ENCODE data around the gene ERRFI1.

Gene ERRFI1

DNA sequence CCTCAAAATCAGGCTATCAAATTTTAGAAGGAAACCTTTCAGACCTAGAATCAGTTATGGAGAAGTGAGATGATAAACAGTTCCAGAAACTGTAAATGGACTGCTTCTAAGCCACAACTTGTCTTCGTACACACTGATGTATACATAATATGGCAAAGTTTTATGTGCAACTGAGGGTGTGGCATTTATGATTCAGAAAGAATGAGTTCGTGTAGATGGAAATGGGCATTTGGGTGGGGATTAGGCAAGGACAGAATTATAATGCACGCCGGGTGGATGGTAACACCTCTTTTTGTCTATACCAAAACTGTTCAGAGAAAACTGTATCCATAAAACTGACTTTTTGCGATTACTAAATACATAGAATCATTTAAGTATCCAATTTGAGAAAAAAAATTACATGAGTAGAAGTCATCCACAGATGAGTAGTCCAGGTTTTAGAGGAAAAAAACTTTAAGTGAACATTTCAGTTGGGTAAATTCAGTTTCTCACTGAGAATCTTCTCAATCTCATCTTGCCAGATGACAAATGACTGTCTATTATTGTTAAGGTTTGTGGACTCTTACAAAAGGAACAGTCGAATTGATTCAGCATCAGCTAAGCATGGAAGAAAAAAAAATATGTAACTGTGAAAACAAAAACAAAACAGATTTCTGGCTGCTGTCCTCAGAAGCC, 22.5 kb downstream of the ERRFI1 start:
- no peak for DNase-seq

- DNase-seq, result no peak
These were observed 23.2 kb downstream of the ERRFI1 start for GRCh38 chr1:8002921-8003320.

DNA sequence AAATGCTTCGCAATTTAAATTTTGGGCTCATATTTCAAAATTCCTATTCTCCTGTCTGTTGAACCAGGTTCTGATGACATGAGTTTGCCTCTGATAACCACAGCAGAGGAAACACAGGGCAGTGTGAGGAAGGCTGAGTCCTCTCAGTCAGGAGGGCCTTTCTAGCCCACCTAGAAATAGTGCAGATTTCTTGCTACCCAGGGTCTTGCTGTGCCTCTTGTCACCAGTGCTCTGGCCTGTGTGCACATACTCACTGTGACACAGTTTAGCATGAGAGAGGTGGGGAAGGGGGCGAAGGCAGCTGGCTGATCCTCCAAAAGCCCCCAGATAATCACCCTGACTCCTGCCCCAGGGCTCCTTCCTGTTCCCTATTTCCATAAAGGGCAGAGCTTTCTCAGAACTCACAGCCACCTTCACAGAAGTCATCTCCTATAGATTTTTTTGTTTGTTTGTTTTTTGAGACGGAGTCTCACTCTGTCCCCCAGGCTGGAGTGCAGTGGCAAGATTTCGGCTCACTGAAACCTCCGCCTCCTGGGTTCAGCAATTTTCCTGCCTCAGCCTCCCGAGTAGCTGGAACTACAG, 23.7 kb downstream of the ERRFI1 start:
- DNase-seq, result no peak

- DNase-seq, result no peak
These were observed 30.7 kb downstream of the ERRFI1 start for GRCh38 chr1:7995437-7995836.

DNA sequence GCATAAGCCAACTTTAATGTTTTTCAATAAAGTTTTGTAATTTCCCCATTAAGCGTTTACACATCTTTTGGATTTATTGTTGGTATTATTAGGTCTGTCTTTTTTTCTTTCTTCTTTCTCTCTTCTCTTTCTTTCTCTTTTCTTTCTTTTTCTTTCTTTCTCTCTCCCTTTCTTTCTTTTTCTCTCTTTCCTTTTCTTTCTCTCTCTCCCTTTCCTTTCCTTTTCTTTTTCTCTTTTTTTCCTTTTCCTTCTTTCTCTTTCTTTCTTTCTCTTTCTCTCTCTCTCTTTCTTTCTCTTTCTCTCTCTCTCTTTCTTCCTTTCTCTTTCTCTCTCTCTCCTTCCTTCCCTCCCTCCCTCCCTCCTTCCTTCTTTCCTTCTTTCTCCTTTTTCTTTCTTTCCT, 31.3 kb downstream of the ERRFI1 start:
- DNase-seq, result no peak

DNA sequence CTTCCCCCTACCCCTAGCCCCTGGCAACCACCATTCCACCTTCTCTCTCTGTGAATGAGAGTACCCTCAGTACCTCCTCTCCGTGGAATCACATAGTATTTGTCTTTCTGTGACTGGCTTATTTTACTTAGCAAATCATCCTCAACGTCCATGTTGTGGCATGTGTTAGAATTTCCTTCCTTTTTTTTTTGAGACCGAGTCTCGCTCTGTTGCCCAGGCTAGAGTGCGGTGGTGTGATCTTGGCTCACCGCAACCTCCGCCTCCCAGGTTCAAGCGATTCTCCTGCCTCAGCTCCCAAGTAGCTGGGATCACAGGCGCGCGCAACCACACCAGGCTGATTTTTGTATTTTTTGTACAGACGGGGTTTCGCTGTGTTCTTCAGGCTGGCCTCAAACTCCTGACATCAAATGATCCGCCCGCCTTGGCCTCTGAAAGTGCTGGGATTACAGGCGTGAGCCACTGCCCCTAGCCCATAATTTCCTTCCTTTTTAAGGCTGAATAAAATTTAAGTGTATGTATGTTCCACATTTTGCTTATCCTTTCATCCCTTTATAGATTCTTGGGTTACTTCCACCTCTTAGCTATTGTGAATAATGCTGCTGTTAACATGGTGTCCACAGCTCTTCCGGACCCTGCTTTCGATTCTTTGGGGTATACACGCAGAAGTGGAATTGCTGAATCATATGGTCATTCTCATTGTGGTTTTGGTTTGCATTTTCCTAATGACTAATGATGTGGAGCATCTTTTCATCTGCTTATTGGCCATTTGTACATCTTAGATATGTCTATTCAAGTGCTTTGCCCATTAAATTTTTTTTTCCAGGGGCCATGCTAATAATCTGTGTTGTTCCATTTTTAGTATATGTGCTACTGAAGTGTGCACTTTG, 32.3 kb downstream of the ERRFI1 start:
- DNase-seq, result no peak

DNA sequence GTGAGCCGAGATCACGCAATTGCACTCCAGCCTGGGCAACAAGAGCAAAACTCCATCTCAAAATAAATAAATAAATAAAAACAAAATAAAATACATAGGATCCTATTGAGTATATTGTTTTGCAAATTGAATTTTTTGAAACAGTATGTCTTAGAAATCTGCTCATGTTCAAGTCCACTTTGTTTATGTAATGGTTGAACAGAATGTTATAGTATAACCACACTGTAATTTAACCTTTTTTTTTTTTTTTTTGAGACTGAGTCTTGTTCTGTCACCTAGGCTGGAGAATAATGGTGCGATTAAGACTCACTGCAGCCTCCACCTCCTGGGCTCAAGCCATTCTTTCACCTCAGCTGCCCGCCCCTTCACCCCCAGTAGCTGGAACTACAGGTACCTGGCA, 33.2 kb downstream of the ERRFI1 start:
- DNase-seq, result no peak

GRCh38 chr1:7991504-7992440, 34.3 kb downstream of the ERRFI1 start:
- no peak for DNase-seq

- no peak for DNase-seq
These were observed 36.2 kb downstream of the ERRFI1 start for GRCh38 chr1:7989762-7990428.

DNA sequence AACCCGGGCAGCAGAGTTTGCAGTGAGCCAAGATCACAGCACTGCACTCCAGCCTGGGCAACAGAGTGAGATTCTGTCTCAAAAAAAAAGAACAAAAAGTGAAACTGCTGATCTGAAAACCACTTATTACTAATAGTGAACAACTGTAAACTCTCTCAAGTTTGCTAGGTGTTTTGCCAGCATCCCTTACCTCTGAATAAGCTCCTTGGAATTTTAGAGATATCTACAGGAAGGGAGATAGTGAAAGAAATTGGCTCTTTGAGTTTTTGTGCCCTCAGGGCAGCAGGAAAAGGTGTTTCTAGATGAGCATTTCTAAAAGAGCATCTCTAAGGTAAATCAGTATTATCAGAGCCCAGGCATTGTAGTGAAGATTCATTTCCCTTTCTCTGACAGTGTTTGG, 37.5 kb downstream of the ERRFI1 start:
- no peak for DNase-seq

DNA sequence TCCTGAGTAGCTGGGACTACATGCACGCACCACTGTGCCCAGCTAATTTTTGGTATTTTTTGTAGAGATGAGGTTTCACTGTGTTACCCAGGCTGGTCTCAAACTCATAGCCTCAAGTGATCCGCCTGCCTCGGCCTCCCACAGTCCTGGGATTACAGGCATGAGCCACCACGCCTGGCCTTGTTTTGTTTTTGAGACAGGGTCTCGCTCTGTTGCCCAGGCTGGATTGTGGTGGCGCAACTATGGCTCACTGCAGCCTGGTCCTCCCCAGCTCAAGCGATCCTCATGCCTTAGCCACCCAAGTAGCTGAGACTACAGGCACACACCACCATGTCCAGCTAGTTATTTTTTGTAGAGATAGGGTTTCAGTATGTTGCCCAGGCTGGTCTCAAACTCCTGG, 38.6 kb downstream of the ERRFI1 start:
- DNase-seq, result no peak

DNA sequence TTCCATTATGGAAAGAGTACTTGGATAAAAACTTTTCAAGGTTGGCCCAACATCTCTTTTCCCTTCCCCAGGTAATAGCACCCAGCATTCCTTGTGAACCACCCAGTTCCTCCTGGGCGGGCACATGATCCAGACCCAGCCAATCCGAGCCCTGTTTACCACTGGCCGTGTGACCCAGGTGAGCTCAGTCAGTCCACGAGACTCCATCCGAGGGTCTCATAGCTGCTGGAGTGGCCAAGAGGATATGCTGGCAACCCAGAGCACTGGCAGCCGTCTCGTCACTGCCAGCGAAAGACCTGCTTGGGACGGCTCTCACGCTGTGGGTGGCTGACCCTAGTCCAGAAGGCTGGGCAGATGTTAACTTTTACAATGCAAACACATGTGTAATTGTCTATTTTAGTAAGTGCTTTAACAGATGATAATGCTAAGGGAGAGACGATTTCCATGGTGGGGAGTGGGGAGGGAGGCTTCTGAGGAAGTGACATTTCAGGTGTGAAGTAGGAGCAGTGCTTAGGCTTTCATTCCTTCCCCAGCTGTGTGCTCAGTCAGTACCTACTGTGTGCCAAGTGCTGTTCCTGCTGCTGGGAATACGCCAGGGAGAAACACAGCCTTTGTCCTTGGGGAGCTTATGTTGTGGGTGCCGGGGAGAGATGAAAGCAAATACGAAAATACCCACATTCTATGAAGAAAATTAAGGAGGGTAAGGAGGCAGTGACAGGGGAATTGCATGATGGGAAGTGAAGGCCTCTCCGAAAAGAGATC, 40.1 kb downstream of the ERRFI1 start:
- no peak for DNase-seq

- DNase-seq, result no peak
These were observed 41.3 kb downstream of the ERRFI1 start for GRCh38 chr1:7984811-7985210.

DNA sequence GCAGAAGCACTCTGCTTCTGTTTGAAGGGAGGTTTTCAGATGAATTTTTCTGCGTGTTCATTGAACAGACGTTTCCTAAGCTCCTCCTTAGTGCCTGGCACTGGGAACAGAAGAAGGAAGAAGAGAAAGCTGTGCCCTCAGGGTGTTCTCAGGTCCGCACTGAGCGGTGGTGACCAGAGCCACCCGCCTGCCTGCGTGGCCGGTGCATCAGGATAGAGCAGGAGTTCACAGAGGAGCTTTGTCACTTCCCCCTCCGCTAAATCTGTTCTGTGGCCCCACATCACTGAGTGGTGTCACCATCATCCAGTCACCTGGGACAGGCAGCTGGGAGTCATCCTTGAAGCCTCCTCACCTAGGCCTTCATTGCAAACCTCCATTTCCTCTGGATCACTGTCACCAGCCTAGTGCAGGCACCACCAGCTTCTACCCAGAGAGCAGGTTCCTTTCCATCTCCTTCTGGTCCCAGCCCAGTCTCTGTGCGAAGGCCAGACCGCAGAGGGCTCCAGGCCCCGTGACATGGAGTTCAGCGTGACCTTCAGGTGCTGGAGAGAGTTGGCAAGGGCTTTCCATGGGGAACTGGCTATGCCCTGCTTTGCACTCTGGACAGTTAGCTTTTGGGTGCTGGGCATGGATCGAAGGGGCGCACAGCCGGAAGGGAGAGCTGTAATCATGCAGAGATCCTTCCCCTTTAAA, 42.9 kb downstream of the ERRFI1 start:
- DNase-seq, result no peak

GRCh38 chr1:7980984-7981383, 45.1 kb downstream of the ERRFI1 start:
- DNase-seq, result no peak

DNA sequence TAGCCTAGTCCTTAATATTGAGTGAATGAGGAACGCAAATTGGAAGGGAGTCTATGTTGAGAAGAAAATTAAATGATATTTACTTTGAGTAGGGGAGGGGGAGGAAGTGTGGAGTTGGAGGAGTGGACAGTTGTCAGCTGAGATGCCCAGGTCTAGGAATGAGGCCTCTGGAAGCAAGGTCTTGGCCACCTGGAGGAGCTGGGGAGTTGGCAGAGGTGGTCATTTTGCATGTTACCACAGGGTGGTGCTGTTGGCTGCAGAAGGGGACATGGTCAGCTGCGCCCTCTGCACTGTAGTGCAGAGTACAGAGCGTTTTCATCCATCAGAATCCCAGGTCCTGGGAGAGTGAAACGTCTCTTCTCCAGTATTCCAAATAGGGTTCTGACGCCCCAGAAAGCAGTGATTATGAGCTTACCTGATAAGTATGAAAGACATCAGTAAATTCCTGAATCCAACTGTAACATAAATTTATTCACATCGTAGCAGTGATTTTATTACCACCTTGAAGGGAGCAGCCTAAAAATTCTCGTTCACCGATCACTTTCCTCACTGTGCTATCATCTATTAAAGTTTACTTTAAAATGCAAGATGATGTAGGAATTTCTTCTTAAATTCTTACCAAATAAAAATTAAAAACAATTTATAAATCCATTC, 50.8 kb downstream of the ERRFI1 start:
- peak; percentile 64 for DNase-seq

- no peak for DNase-seq
These were observed 53.0 kb downstream of the ERRFI1 start for GRCh38 chr1:7973086-7973485.

DNA sequence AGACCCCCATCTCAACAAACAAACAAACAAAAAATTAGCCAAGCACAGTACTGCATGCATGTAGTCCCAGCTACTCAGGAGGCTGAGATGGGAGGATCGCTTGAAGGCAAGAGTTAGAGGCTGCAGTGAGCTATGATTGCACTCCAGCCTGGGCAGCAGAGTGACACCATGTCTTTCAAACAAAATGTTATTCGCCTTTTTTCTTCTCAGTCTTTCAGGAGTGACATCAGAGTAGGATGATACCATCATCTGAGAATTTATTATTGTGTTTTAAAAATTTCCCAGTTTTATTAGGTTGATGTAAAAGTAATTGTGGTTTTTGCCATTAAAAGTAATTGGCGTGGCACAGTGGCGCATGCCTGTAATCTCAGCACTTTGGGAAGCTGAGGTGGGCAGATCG, 53.8 kb downstream of the ERRFI1 start:
- DNase-seq, result no peak

- DNase-seq, result no peak
These were observed 55.1 kb downstream of the ERRFI1 start for GRCh38 chr1:7971024-7971423.

GRCh38 chr1:7970246-7970645, 55.9 kb downstream of the ERRFI1 start:
- no peak for DNase-seq
